ENCODE data around the gene ITGA3.

DNA sequence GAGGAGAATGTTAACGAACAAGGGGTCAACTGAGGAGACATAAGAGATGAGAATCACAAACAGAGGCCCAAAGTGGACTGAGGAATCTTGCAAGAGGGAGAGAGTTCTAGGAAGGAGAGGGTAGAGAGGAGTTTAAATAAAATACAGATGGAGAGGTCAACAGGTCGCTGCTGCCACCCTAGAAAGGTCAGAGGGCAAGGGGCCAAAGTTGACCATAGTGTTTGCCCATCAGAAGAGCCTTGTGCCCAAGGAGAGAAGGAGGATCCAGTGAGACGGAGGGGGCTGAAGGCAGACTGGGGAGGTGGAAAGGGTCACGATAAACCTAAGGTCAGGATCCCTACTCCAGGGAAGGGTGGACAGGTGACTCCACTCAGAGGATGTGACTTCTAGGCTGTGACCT lies 6.9 kb upstream of the ITGA3 start:
- no peak for TF ChIP-seq CTCF (IDR thresholded peaks at IDR 0.05; ENCODE audit: borderline replicate concordance, extremely low read depth, low read length, poor library complexity, severe bottlenecking)
- TF ChIP-seq EZH2 (IDR thresholded peaks at IDR 0.05; ENCODE audit: borderline replicate concordance, low read depth, low read length, severe bottlenecking), result no peak

Measured in DND-41 (cell line).